NB4 (cell line): ENCODE measurements around the gene NEU1.

Experiments used
- CTCF ChIP-seq: IDR thresholded peaks from one replicate; pipeline ENCODE4 v1.5.1; 2012; ENCODE audit warnings: low read depth, low read length
- POLR2A ChIP-seq: IDR thresholded peaks from 2 replicates; pipeline ENCODE4 v1.6.1; 2011; ENCODE audit warnings: mild to moderate bottlenecking; ENCODE audit not compliant: insufficient read length; ENCODE audit errors: extremely low read depth

DNA sequence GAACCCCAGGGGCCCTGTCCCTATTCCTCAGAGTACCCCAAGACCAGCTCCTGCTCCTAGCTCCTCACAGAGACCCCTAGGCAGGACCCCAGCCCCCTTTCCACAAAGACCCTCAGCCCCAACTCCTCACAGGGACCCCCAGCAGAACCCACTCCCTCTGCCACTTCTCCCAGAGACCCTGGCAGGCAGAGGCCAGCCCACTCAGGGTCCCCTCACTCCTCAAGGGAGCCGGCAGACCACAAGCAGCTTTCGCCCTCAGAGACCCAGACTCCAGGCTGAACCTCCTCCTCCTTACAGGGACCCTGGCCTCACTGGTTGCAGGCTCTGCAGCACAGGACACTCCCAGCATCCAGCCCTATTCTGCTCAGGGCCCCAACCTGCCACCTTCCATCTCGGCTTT, 15.6 kb upstream of the NEU1 start:
- TF ChIP-seq CTCF, result no peak
- no peak for TF ChIP-seq POLR2A
